ENCODE results near the gene PGLYRP2. TPM values are rescaled to one million over a fixed set of nuclear protein-coding genes. Genes with fewer than 3 reads are reported as not detected.

The PGLYRP2 gene, protein sequence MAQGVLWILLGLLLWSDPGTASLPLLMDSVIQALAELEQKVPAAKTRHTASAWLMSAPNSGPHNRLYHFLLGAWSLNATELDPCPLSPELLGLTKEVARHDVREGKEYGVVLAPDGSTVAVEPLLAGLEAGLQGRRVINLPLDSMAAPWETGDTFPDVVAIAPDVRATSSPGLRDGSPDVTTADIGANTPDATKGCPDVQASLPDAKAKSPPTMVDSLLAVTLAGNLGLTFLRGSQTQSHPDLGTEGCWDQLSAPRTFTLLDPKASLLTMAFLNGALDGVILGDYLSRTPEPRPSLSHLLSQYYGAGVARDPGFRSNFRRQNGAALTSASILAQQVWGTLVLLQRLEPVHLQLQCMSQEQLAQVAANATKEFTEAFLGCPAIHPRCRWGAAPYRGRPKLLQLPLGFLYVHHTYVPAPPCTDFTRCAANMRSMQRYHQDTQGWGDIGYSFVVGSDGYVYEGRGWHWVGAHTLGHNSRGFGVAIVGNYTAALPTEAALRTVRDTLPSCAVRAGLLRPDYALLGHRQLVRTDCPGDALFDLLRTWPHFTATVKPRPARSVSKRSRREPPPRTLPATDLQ
- not detected in 5 replicates for total RNA-seq (2022; extraction: Qiagen RNA extraction; ENCODE audit: low read depth)

DNA sequence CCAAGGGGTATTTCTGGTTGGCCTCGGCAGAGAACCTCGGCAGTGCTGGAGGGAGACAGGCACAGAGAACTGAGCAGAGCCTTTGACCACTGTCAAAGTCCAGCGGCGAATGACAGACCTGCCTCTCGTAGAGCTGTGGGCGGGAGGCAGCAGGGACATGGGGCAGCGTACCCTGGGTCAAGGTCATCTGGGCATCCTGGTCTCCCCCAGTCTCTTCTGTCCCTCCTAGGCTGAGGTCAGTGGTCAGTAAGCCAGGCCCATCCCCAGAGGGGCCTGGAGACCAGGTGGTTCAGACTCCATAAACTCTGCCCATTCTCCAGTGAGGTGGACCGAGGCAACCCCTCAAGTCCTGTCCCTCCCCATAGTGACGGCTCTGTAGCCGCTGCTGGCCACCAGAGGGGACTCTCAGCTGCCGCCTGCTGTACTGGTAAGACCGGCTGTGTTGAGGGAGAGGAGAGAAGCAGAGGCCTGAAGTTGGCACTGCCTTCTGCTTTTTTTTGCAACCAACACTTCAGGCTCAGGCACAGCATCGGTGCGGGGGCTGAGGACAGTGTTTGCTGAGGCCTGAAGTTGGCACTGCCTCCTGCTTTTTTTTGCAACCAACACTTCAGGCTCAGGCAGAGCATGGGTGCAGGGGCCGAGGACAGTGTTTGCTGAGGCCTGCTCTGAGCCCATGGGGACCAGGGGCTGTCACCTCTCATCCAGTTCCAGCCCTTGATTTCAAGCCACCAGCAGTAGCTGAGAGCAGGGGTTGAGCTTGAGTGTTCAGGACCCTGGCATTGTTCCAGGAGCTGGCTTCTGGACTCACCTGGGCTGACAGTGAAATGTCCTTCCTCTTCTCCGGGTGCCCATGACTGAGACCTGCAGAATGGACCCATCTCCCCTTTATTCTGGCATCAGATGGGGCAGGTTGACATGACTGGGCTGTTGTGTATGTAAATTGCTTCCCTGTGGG, at the start of gene PGLYRP2:
Gene PGLYRP2, minus strand, starts transcription at position 111 of the 955 bp plus-strand sequence. CDS start 130 bp downstream, outside the sequence.

GRCh38 chr19:15508035-15508710, 28.9 kb upstream of the PGLYRP2 start, which contains the start of gene CYP4F22:
Gene CYP4F22 (plus strand): TSS chr19:15508525. CDS start chr19:15525337, 16,812 bp downstream.

DNA sequence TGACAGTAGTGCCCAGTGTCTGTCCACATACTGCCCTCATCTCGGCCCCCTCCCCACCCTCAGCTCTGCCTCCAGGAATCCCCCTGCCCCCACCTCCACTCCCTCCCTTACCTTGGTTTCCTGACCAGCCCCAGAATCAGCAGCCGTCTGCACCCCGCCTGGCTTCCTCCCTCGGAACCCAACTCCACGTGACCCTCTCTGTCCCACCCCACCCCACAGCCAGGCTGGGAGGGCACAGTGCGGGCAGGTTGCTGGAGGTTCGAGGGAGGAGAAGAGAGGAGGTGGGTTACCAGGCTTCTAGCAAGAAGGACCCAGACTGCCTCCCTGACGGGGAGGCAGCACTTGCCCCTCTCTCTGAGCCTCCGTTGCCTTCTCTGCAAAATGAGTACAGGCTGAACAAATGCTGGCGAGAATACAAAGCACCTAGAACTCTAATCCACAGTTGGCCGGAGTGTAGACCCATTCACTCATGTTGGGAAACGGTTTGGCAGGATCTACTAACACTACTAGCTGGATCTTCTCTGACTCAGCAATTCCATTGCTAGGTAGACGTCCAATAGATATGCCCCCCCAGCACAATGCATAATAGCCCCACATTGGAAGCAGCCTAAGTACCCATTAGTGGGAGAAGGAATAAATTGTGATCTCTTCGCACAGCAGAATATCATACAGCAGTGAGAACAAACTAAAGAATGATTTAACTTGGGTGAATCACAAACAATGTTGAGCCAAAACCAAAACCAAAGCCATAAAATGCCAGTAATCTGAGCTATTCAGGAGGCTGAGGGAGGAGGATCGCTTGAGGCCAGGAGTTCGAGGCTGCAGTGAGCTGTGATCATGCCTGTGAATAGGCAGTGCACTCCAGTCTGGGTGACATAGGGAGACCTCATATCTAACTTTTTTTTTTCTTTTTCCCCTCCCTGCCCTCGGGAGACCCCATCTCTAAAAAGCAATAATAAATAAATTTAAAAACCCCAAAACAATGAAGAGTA, 14.6 kb downstream of the PGLYRP2 start, which contains the start of gene RASAL3:
Gene RASAL3, minus strand, starts transcription at position 151 of the 992 bp plus-strand sequence. CDS start 186 bp downstream, outside the sequence.

GRCh38 chr19:15449620-15450527, 29.4 kb downstream of the PGLYRP2 start, which contains the start of gene WIZ:
Gene WIZ (minus strand): TSS chr19:15449956. CDS start chr19:15448307, 1,649 bp downstream.

Other genes starting within 250 kb of the PGLYRP2 start
- gene EPHX3, start 247.1 kb downstream of the PGLYRP2 start, total RNA-seq (2022; extraction: Qiagen RNA extraction; ENCODE audit: low read depth) = 0.15 TPM in 1 of 5 replicates, not detected in the others
- 20.8 to 29.3 TPM (median 27.6 TPM) in 5 replicates for gene BRD4, start 147.0 kb downstream of the PGLYRP2 start, total RNA-seq (2022; extraction: Qiagen RNA extraction; ENCODE audit: low read depth)
- gene AKAP8, start 99.7 kb downstream of the PGLYRP2 start, total RNA-seq (2022; extraction: Qiagen RNA extraction; ENCODE audit: low read depth) = 14.6 to 18.0 TPM (median 17.0 TPM) in 5 replicates
- 35.5 to 38.0 TPM (median 36.0 TPM) in 5 replicates for gene AKAP8L, start 60.5 kb downstream of the PGLYRP2 start, total RNA-seq (2022; extraction: Qiagen RNA extraction; ENCODE audit: low read depth)
- gene WIZ, start 29.5 kb downstream of the PGLYRP2 start, total RNA-seq (2022; extraction: Qiagen RNA extraction; ENCODE audit: low read depth) = 15.0 to 24.2 TPM (median 21.1 TPM) in 5 replicates
- not detected in 5 replicates for gene RASAL3, start 15.0 kb downstream of the PGLYRP2 start, total RNA-seq (2022; extraction: Qiagen RNA extraction; ENCODE audit: low read depth)
- 0.08 to 0.18 TPM (median 0.10 TPM) in 4 of 5 replicates, not detected in the other for gene CYP4F22, start 29.0 kb upstream of the PGLYRP2 start, total RNA-seq (2022; extraction: Qiagen RNA extraction; ENCODE audit: low read depth)
- not detected in 5 replicates for gene CYP4F8, start 135.7 kb upstream of the PGLYRP2 start, total RNA-seq (2022; extraction: Qiagen RNA extraction; ENCODE audit: low read depth)
- 2.3 to 3.9 TPM (median 3.4 TPM) in 5 replicates for gene CYP4F3, start 161.4 kb upstream of the PGLYRP2 start, total RNA-seq (2022; extraction: Qiagen RNA extraction; ENCODE audit: low read depth)
- 1.9 to 3.2 TPM (median 2.2 TPM) in 5 replicates for gene CYP4F12, start 193.6 kb upstream of the PGLYRP2 start, total RNA-seq (2022; extraction: Qiagen RNA extraction; ENCODE audit: low read depth)
- not detected in 5 replicates for gene OR10H2, start 248.5 kb upstream of the PGLYRP2 start, total RNA-seq (2022; extraction: Qiagen RNA extraction; ENCODE audit: low read depth)

Measured in A549 treated with GW870086 at 1 μM for 4 hours (cell line).